Astrocyte of the spinal cord (primary cell): ENCODE results near the gene TMEM8B.

ENCODE experiments used
- DNase-seq: peaks from one replicate; pipeline ENCODE4 v3.0.0; 2011; ENCODE audit warnings: low read depth, low spot score
- H3K4me3 ChIP-seq: 2 replicates; pipeline ENCODE4 v1.5.1; 2011; ENCODE audit warnings: low read depth, mild to moderate bottlenecking, low read length, moderate library complexity
- CTCF ChIP-seq: IDR thresholded peaks from 2 replicates; pipeline ENCODE4 v1.5.1; 2012; ENCODE audit warnings: low read depth, mild to moderate bottlenecking, low read length, inconsistent platforms
- in situ Hi-C: cut with HindIII; loops from 2 replicates; pipeline ENCODE4 v1.10.0; 2017; ENCODE audit warnings: low sequenced_read_pairs

The TMEM8B gene

DNA sequence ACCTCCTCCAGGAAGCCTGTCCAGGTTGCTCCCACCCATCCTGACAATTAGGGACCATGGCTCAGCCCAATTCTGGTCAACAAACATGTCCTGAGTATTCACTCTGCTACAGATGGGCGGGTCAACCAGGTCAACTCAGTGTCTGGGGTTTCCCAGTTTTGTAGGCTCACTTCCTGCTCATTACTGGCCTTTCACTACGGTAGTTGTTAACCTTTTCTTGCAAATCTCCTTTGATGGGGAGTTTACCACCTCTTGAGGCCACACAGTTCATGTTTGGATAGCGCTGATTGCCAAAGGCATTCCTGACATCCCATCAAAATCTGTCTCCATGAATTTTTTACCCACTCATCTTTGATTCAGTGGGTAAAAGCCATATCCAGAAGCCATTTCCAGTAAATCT is 13.8 kb downstream of the TMEM8B start:
- TF ChIP-seq CTCF, result no peak
- DNase-seq, result no peak
- in situ Hi-C loops, result no loop called here
- no peak overlapping the region for H3K4me3 ChIP-seq

GRCh38 chr9:35844628-35845270 is 15.7 kb downstream of the TMEM8B start:
- peak; percentile 89 for DNase-seq
- TF ChIP-seq CTCF, result no peak
- H3K4me3 ChIP-seq, result no peak overlapping the region
- in situ Hi-C loops, result no loop called here

DNA sequence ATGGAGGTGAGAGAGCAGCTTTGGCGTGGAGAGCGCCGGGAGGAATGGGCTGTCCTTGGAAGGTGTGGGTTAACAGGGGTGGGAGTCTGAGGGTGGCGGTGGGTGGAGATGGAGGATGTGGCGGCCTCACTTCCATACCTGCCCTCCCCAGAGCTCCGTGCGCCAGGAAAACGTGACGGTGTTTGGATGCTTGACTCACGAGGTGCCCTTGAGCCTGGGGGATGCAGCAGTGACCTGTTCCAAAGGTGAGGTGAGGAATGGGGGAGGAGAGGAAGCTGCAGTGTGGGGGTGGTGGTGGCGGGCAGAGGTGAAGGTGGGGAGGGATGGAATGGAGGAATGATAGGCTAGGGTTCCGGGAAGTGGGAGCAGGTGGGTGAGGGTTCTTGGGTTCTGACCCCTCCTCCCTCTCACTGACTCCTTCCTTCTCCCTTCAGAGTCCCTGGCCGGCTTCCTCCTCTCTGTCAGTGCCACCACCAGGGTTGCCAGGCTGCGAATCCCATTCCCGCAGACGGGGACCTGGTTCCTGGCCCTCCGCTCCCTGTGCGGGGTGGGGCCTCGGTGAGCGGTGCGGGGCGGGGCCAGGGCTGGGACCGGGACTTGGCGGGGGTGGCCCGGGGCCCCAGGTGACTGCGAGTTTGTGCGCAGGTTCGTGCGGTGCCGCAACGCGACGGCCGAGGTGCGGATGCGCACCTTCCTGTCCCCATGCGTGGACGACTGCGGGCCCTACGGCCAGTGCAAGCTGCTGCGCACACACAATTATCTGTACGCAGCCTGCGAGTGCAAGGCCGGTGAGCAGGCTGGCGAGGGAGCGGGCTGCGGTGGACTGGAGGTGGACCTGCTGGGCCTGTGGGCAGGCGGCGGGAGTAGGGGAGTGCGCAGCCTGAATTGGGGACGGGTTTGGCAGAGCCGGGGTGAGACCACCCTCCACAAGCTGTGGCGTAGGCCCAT is 17.1 kb downstream of the TMEM8B start:
- no peak overlapping the region for H3K4me3 ChIP-seq
- in situ Hi-C loops, result no loop called here
- no peak for DNase-seq
- no peak for TF ChIP-seq CTCF

DNA sequence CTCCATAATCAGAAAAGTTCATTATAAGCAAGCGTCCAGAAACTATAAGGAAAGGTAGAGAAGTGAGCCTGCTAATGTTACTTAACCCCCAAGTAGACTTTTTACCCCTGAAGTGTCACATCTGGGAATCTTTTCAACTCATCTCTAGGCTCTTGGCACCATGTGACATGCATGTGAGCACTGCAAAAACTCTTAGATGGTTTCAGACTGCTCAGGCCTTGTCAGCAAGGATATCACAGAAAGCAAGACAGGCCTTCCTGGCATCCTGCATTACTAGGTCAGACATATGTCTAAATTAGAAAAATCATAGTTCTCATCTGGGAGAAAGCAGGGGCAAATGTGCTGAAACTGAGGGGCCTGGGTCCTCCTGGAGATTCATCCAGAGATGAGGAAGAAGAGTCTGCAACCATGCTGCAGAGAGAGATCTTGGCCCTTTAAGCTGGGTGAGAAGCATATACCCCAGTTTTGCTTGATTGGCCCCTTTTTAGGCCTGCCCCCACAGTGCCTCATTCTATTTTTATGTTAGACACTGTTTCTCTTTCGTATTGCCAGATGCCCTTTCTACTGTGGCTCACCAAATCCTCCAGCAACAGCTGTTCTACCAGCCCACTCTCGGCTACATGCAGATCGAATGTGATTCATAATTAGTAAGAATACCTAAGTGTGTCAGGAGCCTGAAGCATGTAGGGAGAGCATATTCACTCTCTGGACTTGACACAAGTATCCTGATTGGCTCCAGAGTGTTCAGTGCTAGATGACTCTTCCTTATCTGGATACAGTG is 19.0 kb downstream of the TMEM8B start:
- TF ChIP-seq CTCF, result no peak
- in situ Hi-C loops, result no loop called here
- DNase-seq, result peak; percentile 78
- no peak overlapping the region for H3K4me3 ChIP-seq

DNA sequence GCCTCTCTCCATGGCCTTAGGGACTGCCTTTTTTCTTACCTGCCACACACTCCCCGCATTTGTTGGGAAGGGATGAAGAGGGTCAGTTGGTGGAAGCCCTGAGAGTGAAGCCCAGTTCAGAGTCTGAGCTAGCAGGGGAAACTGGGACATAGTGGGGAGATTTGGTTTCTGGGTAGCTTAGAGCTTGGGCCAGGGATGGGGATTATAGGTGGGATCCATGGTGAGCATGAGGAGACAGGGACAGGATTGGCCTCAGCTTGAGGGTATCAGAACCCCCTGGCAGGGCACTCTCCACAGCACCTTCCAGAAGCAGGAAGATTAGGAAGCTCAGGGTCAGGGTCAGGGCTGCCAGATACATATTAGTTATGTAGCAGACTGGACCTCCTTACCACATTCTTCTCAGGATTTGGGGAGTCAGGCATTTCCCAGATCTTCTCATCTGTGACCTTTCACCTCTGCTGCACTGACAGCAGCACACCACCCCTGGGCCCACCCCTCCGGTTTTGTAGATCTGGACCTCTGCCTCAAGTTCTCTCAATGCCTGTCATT is 23.3 kb downstream of the TMEM8B start:
- DNase-seq, result no peak
- TF ChIP-seq CTCF, result no peak
- no peak overlapping the region for H3K4me3 ChIP-seq
- in situ Hi-C loops, result no loop called here
